Lower leg skin (tissue), 4 donors: Measurements from ENCODE around the gene MMD. TPM values are rescaled to one million over a fixed set of nuclear protein-coding genes. Genes with fewer than 3 reads are reported as not detected.
A peak's percentile ranks its signal among the peaks of the same experiment; 100 is the strongest.

Experiments
- DNase-seq, 2 donors: peaks; one replicate each; pipeline ENCODE4 v3.0.0-alpha.2; 2019; ENCODE audit warnings: low spot score in 2 of 2
- H3K4me3 ChIP-seq: fragments of 200-600 bp; sonication (generic); 2 replicates; pipeline ENCODE4 v1.5.1; 2017; ENCODE audit warnings: mild to moderate bottlenecking, low read depth; ENCODE audit not compliant: poor library complexity, severe bottlenecking
- POLR2A ChIP-seq, 2 donors: fragments of 450-650 bp; IDR thresholded peaks; one replicate each; pipeline ENCODE4 v1.6.1; 2016 to 2017; ENCODE audit warnings: antibody characterized with exemption in 2 of 2, mild to moderate bottlenecking in 1 of 2, moderate library complexity in 1 of 2
- WGBS, 2 donors: methylation state at CpG; one replicate each; pipeline ENCODE4 v1.1.5; 2018; 5-methylcytosine and 5-hydroxymethylcytosine counted together
- intact Hi-C: fragments of 100-400 bp; cut with DNase I; formaldehyde crosslinking; loops from one replicate; pipeline ENCODE4 v1.15.0; 2023; ENCODE audit warnings: low total_unique reads
- total RNA-seq, 4 donors: library from RNA; depleted of rRNA; stranded (reverse); fragments of >200 nt; gene quantifications; one replicate each; pipeline ENCODE4 v1.1.0, GENCODE V29; 2016
- TF ChIP-seq, protein P1 (sequence below), 3 donors: fragments of 450-650 bp; IDR thresholded peaks; one replicate each; pipeline ENCODE4 v1.5.1; 2016; ENCODE audit warnings: antibody characterized with exemption in 3 of 3, mild to moderate bottlenecking in 3 of 3, moderate library complexity in 2 of 3

The MMD gene
- total RNA-seq, 4 donors from 2014 or later: 3.2 to 9.7 (median 6.8) TPM

DNA sequence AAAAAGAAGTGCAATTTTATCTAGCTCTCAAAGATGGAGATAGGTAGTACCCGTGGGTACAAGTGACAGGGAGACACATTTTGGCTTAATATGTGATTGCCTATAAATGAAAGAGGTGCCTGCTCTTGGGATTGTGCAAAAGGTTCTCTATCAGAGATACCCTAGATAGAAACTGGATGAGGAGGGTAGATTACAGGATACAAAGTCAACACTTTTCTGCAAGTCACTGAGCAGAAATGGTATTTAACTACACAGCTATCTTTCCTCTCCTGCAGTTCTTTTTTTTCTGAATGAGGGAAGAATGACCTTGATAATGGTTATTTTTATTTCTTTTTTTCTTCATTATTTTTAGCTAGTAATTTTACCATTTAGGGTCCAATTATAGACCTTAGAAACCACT lies 67.6 kb downstream of the MMD start:
- intact Hi-C loops: no loop called here
- no peak for TF ChIP-seq POLR2A (IDR thresholded peaks at IDR 0.05)
- TF ChIP-seq, protein P1, sequence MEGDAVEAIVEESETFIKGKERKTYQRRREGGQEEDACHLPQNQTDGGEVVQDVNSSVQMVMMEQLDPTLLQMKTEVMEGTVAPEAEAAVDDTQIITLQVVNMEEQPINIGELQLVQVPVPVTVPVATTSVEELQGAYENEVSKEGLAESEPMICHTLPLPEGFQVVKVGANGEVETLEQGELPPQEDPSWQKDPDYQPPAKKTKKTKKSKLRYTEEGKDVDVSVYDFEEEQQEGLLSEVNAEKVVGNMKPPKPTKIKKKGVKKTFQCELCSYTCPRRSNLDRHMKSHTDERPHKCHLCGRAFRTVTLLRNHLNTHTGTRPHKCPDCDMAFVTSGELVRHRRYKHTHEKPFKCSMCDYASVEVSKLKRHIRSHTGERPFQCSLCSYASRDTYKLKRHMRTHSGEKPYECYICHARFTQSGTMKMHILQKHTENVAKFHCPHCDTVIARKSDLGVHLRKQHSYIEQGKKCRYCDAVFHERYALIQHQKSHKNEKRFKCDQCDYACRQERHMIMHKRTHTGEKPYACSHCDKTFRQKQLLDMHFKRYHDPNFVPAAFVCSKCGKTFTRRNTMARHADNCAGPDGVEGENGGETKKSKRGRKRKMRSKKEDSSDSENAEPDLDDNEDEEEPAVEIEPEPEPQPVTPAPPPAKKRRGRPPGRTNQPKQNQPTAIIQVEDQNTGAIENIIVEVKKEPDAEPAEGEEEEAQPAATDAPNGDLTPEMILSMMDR (IDR thresholded peaks at IDR 0.05): no peak
- WGBS, 2 donors: 73 to 88% methylated on average over 1 of the region's 1 CpG
- no peak overlapping the region for H3K4me3 ChIP-seq
- DNase-seq: no peak

DNA sequence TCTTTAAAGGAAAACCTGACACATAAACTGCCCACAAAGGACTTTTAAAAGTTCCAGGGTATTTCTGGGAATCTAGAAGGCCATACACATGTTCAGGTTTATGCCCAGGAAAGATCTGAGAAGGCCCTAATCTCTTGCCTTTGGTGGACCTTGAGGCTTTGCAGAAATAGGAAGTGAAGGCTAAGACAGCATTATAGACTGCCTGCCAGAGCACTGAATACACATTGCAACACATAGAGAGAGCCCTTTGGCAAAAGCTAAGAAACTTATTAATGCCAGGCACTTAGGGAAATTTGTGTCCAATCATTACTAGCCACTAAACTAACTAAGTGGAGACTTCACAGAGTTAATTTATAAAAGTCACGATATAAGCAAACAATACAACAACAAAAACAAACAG lies 70.4 kb downstream of the MMD start:
- TF ChIP-seq, protein P1 (IDR thresholded peaks at IDR 0.05): no peak
- no peak for TF ChIP-seq POLR2A (IDR thresholded peaks at IDR 0.05)
- DNase-seq: no peak
- intact Hi-C loops: no loop called here
- no peak overlapping the region for H3K4me3 ChIP-seq
- WGBS, 2 donors: 91 to 93% methylated on average over 1 of the region's 1 CpG

DNA sequence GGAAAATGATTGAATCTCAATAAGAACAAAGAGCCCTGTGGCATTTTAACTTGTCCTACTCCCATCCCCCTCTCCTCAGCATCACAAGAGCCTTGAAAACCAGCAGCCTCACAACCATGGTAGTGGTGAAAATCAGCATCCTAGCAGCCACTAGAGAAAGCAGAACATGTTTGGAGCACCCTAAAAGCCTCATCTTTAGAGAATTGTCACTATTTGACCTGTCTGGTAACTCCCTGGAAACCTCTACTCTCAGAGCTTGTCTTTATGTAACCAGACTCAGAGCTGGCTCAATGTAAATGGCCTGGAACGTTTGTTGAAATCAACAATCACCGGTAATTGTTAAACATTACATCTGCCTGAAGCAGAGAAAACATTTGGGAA lies 70.8 kb downstream of the MMD start:
- 56 to 63% methylated on average over 2 of the region's 2 CpGs for WGBS, 2 donors
- intact Hi-C loops: no loop called here
- no peak for DNase-seq
- no peak overlapping the region for H3K4me3 ChIP-seq
- TF ChIP-seq, protein P1 (IDR thresholded peaks at IDR 0.05): no peak
- no peak for TF ChIP-seq POLR2A (IDR thresholded peaks at IDR 0.05)

- intact Hi-C loops: loop anchor here (5.0 kb wide), 1 partner anchor 357 kb away; no protein-coding TSS in a partner anchor
- 13 to 17% methylated on average over 10 of the region's 10 CpGs for WGBS, 2 donors
- TF ChIP-seq, protein P1 (IDR thresholded peaks at IDR 0.05): no peak
- TF ChIP-seq POLR2A (IDR thresholded peaks at IDR 0.05): no peak
- DNase-seq: peak in 1 of 2 donors; percentile 87
- no peak overlapping the region for H3K4me3 ChIP-seq
Observed at GRCh38 chr17:55348749-55349354, 72.8 kb downstream of the MMD start.

- 62 to 78% methylated on average over 2 of the region's 2 CpGs for WGBS, 2 donors
- TF ChIP-seq POLR2A (IDR thresholded peaks at IDR 0.05): no peak
- TF ChIP-seq, protein P1 (IDR thresholded peaks at IDR 0.05): no peak
- intact Hi-C loops: loop anchor here (5.0 kb wide), 1 partner anchor 355 kb away; no protein-coding TSS in a partner anchor
- no peak overlapping the region for H3K4me3 ChIP-seq
- no peak for DNase-seq
Observed at GRCh38 chr17:55347341-55347740, 74.3 kb downstream of the MMD start.

DNA sequence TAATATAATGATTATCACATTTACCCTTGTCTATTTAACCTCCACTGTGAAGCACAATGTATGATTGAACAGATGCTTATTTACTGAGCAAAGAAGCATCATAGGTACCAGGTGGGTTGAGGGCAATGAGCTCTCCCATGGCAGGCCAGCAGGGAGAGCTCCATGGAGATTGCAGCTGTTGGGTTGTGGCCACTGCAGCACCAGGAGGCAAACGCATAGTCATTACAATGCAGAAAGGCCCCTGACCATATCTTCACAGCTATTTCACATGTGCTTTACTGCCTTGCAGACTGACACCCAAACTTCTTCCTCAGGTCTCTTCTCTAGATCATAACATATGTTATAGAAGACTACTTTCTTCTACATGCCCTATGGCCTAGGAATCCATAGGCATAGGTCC lies 75.0 kb downstream of the MMD start:
- DNase-seq: no peak
- intact Hi-C loops: loop anchor here (5.0 kb wide), 1 partner anchor 354 kb away; no protein-coding TSS in a partner anchor
- TF ChIP-seq POLR2A (IDR thresholded peaks at IDR 0.05): no peak
- TF ChIP-seq, protein P1 (IDR thresholded peaks at IDR 0.05): no peak
- H3K4me3 ChIP-seq: no peak overlapping the region
- WGBS, 2 donors: 91 to 93% methylated on average over 1 of the region's 1 CpG
